A673 (cell line): ENCODE measurements around the gene MYD88.

Source experiments
- CTCF ChIP-seq: fragments of 300-800, 200-600 bp; sonication (generic); conservative IDR thresholded peaks from 2 replicates; pipeline ENCODE4 v1.5.1; 2017; ENCODE audit warnings: low read depth, mild to moderate bottlenecking, antibody characterized with exemption, low read length, moderate library complexity, mixed read lengths
- EZH2 ChIP-seq: fragments of 200-600 bp; sonication (generic); IDR thresholded peaks from 2 replicates; pipeline ENCODE4 v1.6.1; 2017; ENCODE audit warnings: borderline replicate concordance, low read depth, mild to moderate bottlenecking, mixed read lengths, antibody characterized with exemption, low read length; ENCODE audit not compliant: poor library complexity, severe bottlenecking

GRCh38 chr3:38136393-38136776 is 2.1 kb upstream of the MYD88 start:
- no peak for TF ChIP-seq EZH2
- TF ChIP-seq CTCF = no peak
